Right lung (tissue), 5 donors: ENCODE measurements around the gene GUCY2F. TPM values are rescaled to one million over a fixed set of nuclear protein-coding genes. Genes with fewer than 3 reads are reported as not detected.

ENCODE experiments used
- DNase-seq, 2 donors: peaks; one replicate each; pipeline ENCODE4 v3.0.0-alpha.2; 2013
- polyA plus RNA-seq, 5 donors: library from polyadenylated mRNA; unstranded; fragments of 120-200 nt; gene quantifications; one replicate each; pipeline versions ENCODE4 v1.2.1 to v1.2.3, GENCODE V29; 2013; ENCODE audit warnings: inconsistent platforms in 1 of 5, low replicate concordance in 1 of 5; ENCODE audit not compliant: insufficient read length in 5 of 5, insufficient read depth in 1 of 5

Gene GUCY2F
- polyA plus RNA-seq, 5 donors: not detected

GRCh38 chrX:109398061-109398460, 83.8 kb downstream of the GUCY2F start:
- DNase-seq: peak; percentile 14 to 16

- DNase-seq: no peak
These were observed 88.0 kb downstream of the GUCY2F start for GRCh38 chrX:109393859-109394258.

- DNase-seq: no peak
These were observed 89.0 kb downstream of the GUCY2F start for GRCh38 chrX:109392895-109393294.

GRCh38 chrX:109390556-109390955, 91.3 kb downstream of the GUCY2F start:
- no peak for DNase-seq

- no peak for DNase-seq
These were observed 92.0 kb downstream of the GUCY2F start for GRCh38 chrX:109389917-109390316.

- peak; percentile 13 to 24 for DNase-seq
These were observed 97.2 kb downstream of the GUCY2F start for GRCh38 chrX:109384699-109385098.

- DNase-seq: no peak
These were observed 99.6 kb downstream of the GUCY2F start for GRCh38 chrX:109382332-109382731.

GRCh38 chrX:109378281-109378680, 103.6 kb downstream of the GUCY2F start:
- DNase-seq: no peak

- DNase-seq: no peak
These were observed 107.5 kb downstream of the GUCY2F start for GRCh38 chrX:109374262-109374960.

GRCh38 chrX:109373468-109373867, 108.4 kb downstream of the GUCY2F start:
- DNase-seq: no peak

- no peak for DNase-seq
These were observed 109.2 kb downstream of the GUCY2F start for GRCh38 chrX:109372716-109373115.

GRCh38 chrX:109372291-109372690, 109.6 kb downstream of the GUCY2F start:
- DNase-seq: no peak

GRCh38 chrX:109362101-109362500, 119.8 kb downstream of the GUCY2F start:
- no peak for DNase-seq

- no peak for DNase-seq
These were observed 121.6 kb downstream of the GUCY2F start for GRCh38 chrX:109360301-109360700.

GRCh38 chrX:109357706-109358105, 124.2 kb downstream of the GUCY2F start:
- no peak for DNase-seq

GRCh38 chrX:109356684-109357083, 125.2 kb downstream of the GUCY2F start:
- no peak for DNase-seq

GRCh38 chrX:109352066-109352588, 129.8 kb downstream of the GUCY2F start:
- DNase-seq: no peak

GRCh38 chrX:109351557-109351956, 130.3 kb downstream of the GUCY2F start:
- no peak for DNase-seq

- no peak for DNase-seq
These were observed 131.3 kb downstream of the GUCY2F start for GRCh38 chrX:109350551-109350950.

- DNase-seq: no peak
These were observed 131.8 kb downstream of the GUCY2F start for GRCh38 chrX:109350051-109350450.

- DNase-seq: no peak
These were observed 134.3 kb downstream of the GUCY2F start for GRCh38 chrX:109347632-109348031.

- DNase-seq: no peak
These were observed 135.4 kb downstream of the GUCY2F start for GRCh38 chrX:109346491-109346890.

- no peak for DNase-seq
These were observed 136.0 kb downstream of the GUCY2F start for GRCh38 chrX:109345856-109346255.

GRCh38 chrX:109344678-109345077, 137.2 kb downstream of the GUCY2F start:
- no peak for DNase-seq
